ENCODE data around the gene GADD45A. TPM values are rescaled to one million over a fixed set of nuclear protein-coding genes. Genes with fewer than 3 reads are reported as not detected.

GADD45A gene
- total RNA-seq, 1 experiment from 2014 or later, result 35.4 TPM

DNA sequence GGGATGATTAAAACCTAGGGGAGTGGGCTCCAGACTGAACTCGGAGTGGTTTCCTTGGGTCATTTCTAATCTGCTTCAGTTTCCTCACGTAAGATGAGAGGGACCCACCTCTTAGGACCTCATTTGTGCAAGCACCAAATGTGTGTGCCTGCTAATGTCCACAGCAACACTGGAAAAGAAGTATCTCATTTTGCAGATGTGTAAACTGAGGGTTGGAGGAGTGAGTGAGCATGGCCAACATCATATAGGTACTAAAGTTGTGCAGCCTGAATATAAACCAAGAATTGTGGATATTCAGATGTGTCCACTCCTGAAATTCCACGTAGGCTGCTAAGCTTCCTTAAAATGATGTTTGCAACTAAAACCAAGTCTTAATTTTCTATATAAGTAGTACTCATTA is 51.7 kb downstream of the GADD45A start:
- H3K4me3 Mint-ChIP-seq (ENCODE audit: low read depth, unreplicated experiment), result peak overlapping the region; percentile 60
- no TSS peak for BruUV-seq (replicated peaks)
- CTCF ChIA-PET, result interaction anchor here (0.7 to 1.8 kb wide), 2 partner anchors 13 to 21 kb away, joined by 3 to 4 read pairs; no protein-coding TSS in a partner anchor
- no peaks in the 10 kb centered on the region for H3K27me3 Mint-ChIP-seq (ENCODE audit: unreplicated experiment)
- H3K27ac Mint-ChIP-seq (ENCODE audit: unreplicated experiment), result peak overlapping the region; percentile 88
- no peak for DNase-seq
- TF ChIP-seq, protein P1, sequence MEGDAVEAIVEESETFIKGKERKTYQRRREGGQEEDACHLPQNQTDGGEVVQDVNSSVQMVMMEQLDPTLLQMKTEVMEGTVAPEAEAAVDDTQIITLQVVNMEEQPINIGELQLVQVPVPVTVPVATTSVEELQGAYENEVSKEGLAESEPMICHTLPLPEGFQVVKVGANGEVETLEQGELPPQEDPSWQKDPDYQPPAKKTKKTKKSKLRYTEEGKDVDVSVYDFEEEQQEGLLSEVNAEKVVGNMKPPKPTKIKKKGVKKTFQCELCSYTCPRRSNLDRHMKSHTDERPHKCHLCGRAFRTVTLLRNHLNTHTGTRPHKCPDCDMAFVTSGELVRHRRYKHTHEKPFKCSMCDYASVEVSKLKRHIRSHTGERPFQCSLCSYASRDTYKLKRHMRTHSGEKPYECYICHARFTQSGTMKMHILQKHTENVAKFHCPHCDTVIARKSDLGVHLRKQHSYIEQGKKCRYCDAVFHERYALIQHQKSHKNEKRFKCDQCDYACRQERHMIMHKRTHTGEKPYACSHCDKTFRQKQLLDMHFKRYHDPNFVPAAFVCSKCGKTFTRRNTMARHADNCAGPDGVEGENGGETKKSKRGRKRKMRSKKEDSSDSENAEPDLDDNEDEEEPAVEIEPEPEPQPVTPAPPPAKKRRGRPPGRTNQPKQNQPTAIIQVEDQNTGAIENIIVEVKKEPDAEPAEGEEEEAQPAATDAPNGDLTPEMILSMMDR (IDR thresholded peaks at IDR 0.05; ENCODE audit: unreplicated experiment), result no peak
- H3K4me1 Mint-ChIP-seq (ENCODE audit: low read depth, unreplicated experiment), result peaks cover 22% of the 10 kb centered on the region
- intact Hi-C loops (cut with micrococcal nuclease; ENCODE audit: unreplicated experiment), result no loop called here
- H3K36me3 Mint-ChIP-seq (ENCODE audit: insufficient read depth, unreplicated experiment), result peaks cover 14% of the 10 kb centered on the region
- H3K9me3 Mint-ChIP-seq (ENCODE audit: low read depth, unreplicated experiment), result no peaks in the 10 kb centered on the region

DNA sequence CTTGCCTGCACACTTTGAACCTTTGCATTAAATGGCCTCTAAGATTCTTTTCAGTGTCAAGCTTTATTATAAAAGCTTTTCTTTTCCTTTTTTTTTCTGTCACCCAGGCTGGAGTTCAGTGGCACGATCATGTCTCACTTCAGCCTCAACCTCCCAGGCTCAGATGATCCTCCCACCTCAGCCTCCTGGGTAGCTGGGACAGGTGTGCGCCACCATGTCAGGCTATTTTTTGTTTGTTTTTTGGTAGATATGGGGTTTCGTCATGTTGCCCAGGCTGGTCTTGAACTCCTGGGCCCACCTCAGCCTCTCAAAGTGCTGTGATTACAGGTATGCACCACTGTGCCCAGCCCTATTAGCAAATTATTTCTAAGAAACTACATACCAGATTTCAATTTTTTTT is 52.9 kb downstream of the GADD45A start:
- Mint-ChIP-seq H3K36me3 (ENCODE audit: insufficient read depth, unreplicated experiment) (peaks cover 14% of the 10 kb centered on the region), H3K27me3 (ENCODE audit: unreplicated experiment) (no peaks in the 10 kb centered on the region), H3K27ac (ENCODE audit: unreplicated experiment) (no peak overlapping the region), H3K4me3 (ENCODE audit: low read depth, unreplicated experiment) (no peak overlapping the region), H3K4me1 (ENCODE audit: low read depth, unreplicated experiment) (peaks cover 22% of the 10 kb centered on the region), H3K9me3 (ENCODE audit: low read depth, unreplicated experiment) (no peaks in the 10 kb centered on the region)
- TF ChIP-seq, protein P1 (IDR thresholded peaks at IDR 0.05; ENCODE audit: unreplicated experiment), result no peak
- no peak for DNase-seq
- intact Hi-C loops (cut with micrococcal nuclease; ENCODE audit: unreplicated experiment), result no loop called here
- no TSS peak for BruUV-seq (replicated peaks)
- CTCF ChIA-PET, result interaction anchor here (0.6 to 1.7 kb wide), 4 partner anchors 23 to 201 kb away, joined by 3 to 4 read pairs (median 3); no protein-coding TSS in a partner anchor

Other genes starting within 250 kb of the GADD45A start
- 72.2 and 85.6 TPM in 2 replicates for gene GNG12, start 148.3 kb downstream of the GADD45A start, total RNA-seq (2022)

All from Calu3 (cell line).